HCT116 (cell line): ENCODE data around the gene CAMK2A. TPM values are rescaled to one million over a fixed set of nuclear protein-coding genes. Genes with fewer than 3 reads are reported as not detected.

ENCODE experiments used
- ATAC-seq: fragments of 200-7000 bp; cut with Tn5 transposase; 2 replicates; pipeline ENCODE4 v1.9.1; 2020; ENCODE audit warnings: mild to moderate bottlenecking, moderate library complexity
- BruUV-seq: library from RNA; stranded (reverse); fragments of 400-500 nt; replicated peaks from 2 replicates; lab custom pipeline; 2021; lab: Mats Ljungman, UMichigan
- CTCF ChIA-PET: fragments of 300-600 bp; sonication (Branson Sonifier 250); formaldehyde crosslinking; loops from one replicate; lab custom pipeline; 2021; ENCODE audit warnings: antibody characterized with exemption; lab: Charles Lee
- POLR2A ChIA-PET: fragments of 300-600, 350-600 bp; sonication (Branson Sonifier 250); formaldehyde crosslinking; loops from one replicate; lab custom pipeline; 2021; ENCODE audit warnings: antibody characterized with exemption; lab: Charles Lee
- RAD21 ChIA-PET, 2 experiments: fragments of 300-600 bp; sonication (Branson Sonifier 250); formaldehyde crosslinking; loops; one replicate each; lab custom pipeline; 2023; ENCODE audit warnings: low total read pairs in 2 of 2; ENCODE audit not compliant: uncharacterized antibody in 2 of 2, unreplicated experiment in 2 of 2, low non-redundant PET in 1 of 2; lab: Charles Lee
- DNase-seq: peaks from one replicate; pipeline ENCODE4 v3.0.0-alpha.2; 2010; ENCODE audit warnings: low read depth, low spot score
- H2AFZ ChIP-seq: fragments of 200-600 bp; shearing (Covaris generic), sonication (generic); 2 replicates; pipeline ENCODE4 v1.6.1; 2017; ENCODE audit warnings: low read depth, mixed run types, mixed read lengths, antibody characterized with exemption, low read length; ENCODE audit not compliant: poor library complexity, severe bottlenecking
- H3K27ac ChIP-seq: 2 replicates; pipeline ENCODE4 v1.5.1; 2012; ENCODE audit warnings: low read depth, low read length
- H3K27me3 ChIP-seq: fragments of 200-600 bp; sonication (generic); 2 replicates; pipeline ENCODE4 v1.6.1; 2016; ENCODE audit warnings: mixed run types, low read length, mixed read lengths; ENCODE audit not compliant: insufficient read depth
- H3K36me3 ChIP-seq, 2 experiments: fragments of 200-500 bp in 1 of 2; fragments of 200-600 bp in 1 of 2; sonication (Bioruptor generic) in 1 of 2; sonication (generic) in 1 of 2; 2 replicates each; pipeline versions ENCODE4 v1.5.1 to v1.6.1; 2014 to 2016; ENCODE audit warnings: low read length in 2 of 2, inconsistent platforms in 1 of 2, mixed read lengths in 1 of 2, mixed run types in 1 of 2; ENCODE audit not compliant: insufficient read depth in 2 of 2, control insufficient read depth in 1 of 2
- H3K4me1 ChIP-seq, 2 experiments: fragments of 200-600 bp in 1 of 2; sonication (generic) in 1 of 2; 2 replicates each; pipeline versions ENCODE4 v1.5.1 to v1.6.1; 2012 to 2017; ENCODE audit warnings: low read length in 2 of 2, inconsistent platforms in 1 of 2, mild to moderate bottlenecking in 1 of 2, mixed read lengths in 1 of 2, mixed run types in 1 of 2, moderate library complexity in 1 of 2; ENCODE audit not compliant: insufficient read depth in 2 of 2, control insufficient read depth in 1 of 2
- H3K4me2 ChIP-seq: fragments of 200-600 bp; sonication (generic); 2 replicates; pipeline ENCODE4 v1.6.1; 2017; ENCODE audit warnings: mixed run types, low read length, mixed read lengths
- H3K4me3 ChIP-seq, 2 experiments: fragments of 200-600 bp in 1 of 2; sonication (generic) in 1 of 2; replicated peaks in 1 of 2; 2 replicates each; pipeline ENCODE4 v1.5.1; 2011 to 2016; ENCODE audit warnings: low read length in 2 of 2, control low read depth in 1 of 2, low read depth in 1 of 2, mild to moderate bottlenecking in 1 of 2, mixed read lengths in 1 of 2, mixed run types in 1 of 2
- H3K79me2 ChIP-seq: fragments of 200-600 bp; sonication (generic); 2 replicates; pipeline ENCODE4 v1.6.1; 2017; ENCODE audit warnings: mild to moderate bottlenecking, mixed run types, low read length, moderate library complexity, mixed read lengths; ENCODE audit not compliant: insufficient read depth
- H3K9ac ChIP-seq: fragments of 200-600 bp; sonication (generic); 2 replicates; pipeline ENCODE4 v1.6.1; 2016; ENCODE audit warnings: low read length, mixed read lengths
- H3K9me2 ChIP-seq: fragments of 200-600 bp; sonication (generic), shearing (Covaris generic); 2 replicates; pipeline ENCODE4 v1.6.1; 2017; ENCODE audit warnings: mixed run types, mild to moderate bottlenecking, moderate library complexity; ENCODE audit not compliant: insufficient read depth
- H3K9me3 ChIP-seq, 2 experiments: fragments of 200-500 bp in 1 of 2; fragments of 200-600 bp in 1 of 2; sonication (Bioruptor generic) in 1 of 2; sonication (generic) in 1 of 2; 2 replicates each; pipeline ENCODE4 v1.6.1; 2014 to 2017; ENCODE audit warnings: low read length in 2 of 2, mixed read lengths in 2 of 2, inconsistent platforms in 1 of 2, low read depth in 1 of 2, mild to moderate bottlenecking in 1 of 2, mixed run types in 1 of 2, moderate library complexity in 1 of 2; ENCODE audit not compliant: control insufficient read depth in 1 of 2, insufficient read depth in 1 of 2
- H4K20me1 ChIP-seq: fragments of 200-600 bp; sonication (generic), shearing (Covaris generic); 2 replicates; pipeline ENCODE4 v1.6.1; 2017; ENCODE audit warnings: mixed run types, mild to moderate bottlenecking, moderate library complexity; ENCODE audit not compliant: insufficient read depth
- CBX3 ChIP-seq: IDR thresholded peaks from 2 replicates; pipeline ENCODE4 v1.6.1; 2012; ENCODE audit warnings: low read depth
- CEBPB ChIP-seq: IDR thresholded peaks from 2 replicates; pipeline ENCODE4 v1.6.1; 2012; ENCODE audit warnings: low read depth
- EGR1 ChIP-seq: IDR thresholded peaks from 2 replicates; pipeline ENCODE4 v1.6.1; 2012; ENCODE audit warnings: low read depth
- ELF1 ChIP-seq: IDR thresholded peaks from 2 replicates; pipeline ENCODE4 v1.6.1; 2012; ENCODE audit warnings: low read depth, borderline replicate concordance
- EZH2 ChIP-seq: fragments of 200-600 bp; sonication (generic); IDR thresholded peaks from 2 replicates; pipeline ENCODE4 v1.6.1; 2017; ENCODE audit warnings: antibody characterized with exemption, mixed run types
- FOSL1 ChIP-seq: IDR thresholded peaks from 2 replicates; pipeline ENCODE4 v1.6.1; 2012; ENCODE audit warnings: low read depth
- JUND ChIP-seq: IDR thresholded peaks from 2 replicates; pipeline ENCODE4 v1.6.1; 2012
- POLR2AphosphoS5 ChIP-seq: IDR thresholded peaks from 2 replicates; pipeline ENCODE4 v1.6.1; 2011; ENCODE audit warnings: mild to moderate bottlenecking, low read depth, low read length, moderate library complexity
- RAD21 ChIP-seq: IDR thresholded peaks from 2 replicates; pipeline ENCODE4 v1.6.1; 2012; ENCODE audit warnings: low read depth, mild to moderate bottlenecking
- SIN3A ChIP-seq: IDR thresholded peaks from 2 replicates; pipeline ENCODE4 v1.6.1; 2012; ENCODE audit warnings: low read depth
- SP1 ChIP-seq: IDR thresholded peaks from 2 replicates; pipeline ENCODE4 v1.6.1; 2012; ENCODE audit warnings: low read depth
- SRF ChIP-seq: IDR thresholded peaks from 2 replicates; pipeline ENCODE4 v1.6.1; 2012; ENCODE audit warnings: low read depth
- TCF7L2 ChIP-seq: IDR thresholded peaks from 2 replicates; pipeline ENCODE4 v1.7.0; 2011; ENCODE audit warnings: borderline replicate concordance, inconsistent platforms; ENCODE audit not compliant: insufficient read depth, insufficient read length; ENCODE audit errors: extremely low read depth
- YY1 ChIP-seq: IDR thresholded peaks from 2 replicates; pipeline ENCODE4 v1.6.1; 2011; ENCODE audit warnings: low read length, low read depth, moderate library complexity, mild to moderate bottlenecking; ENCODE audit not compliant: insufficient replicate concordance; ENCODE audit errors: extremely low read depth
- intact Hi-C: fragments of 100-400 bp; cut with micrococcal nuclease; formaldehyde crosslinking; loops from 2 replicates; pipeline ENCODE4 v1.10.0; 2022
- total RNA-seq: library from RNA; stranded (reverse); gene quantifications from one replicate; pipeline ENCODE4 v1.2.1, GENCODE V29; 2021; ENCODE audit not compliant: unreplicated experiment
- TF ChIP-seq, protein P1 (sequence below): IDR thresholded peaks from 2 replicates; pipeline ENCODE4 v1.6.1; 2011; ENCODE audit warnings: mild to moderate bottlenecking, low read length, moderate library complexity; ENCODE audit not compliant: insufficient replicate concordance; ENCODE audit errors: extremely low read depth
- TF ChIP-seq, protein P2 (sequence below): IDR thresholded peaks from 2 replicates; pipeline ENCODE4 v1.6.1; 2012
- TF ChIP-seq, protein P3 (sequence below), 3 experiments: fragments of 200-600 bp in 1 of 3; sonication (generic) in 1 of 3; IDR thresholded peaks in 2 of 3; conservative IDR thresholded peaks in 1 of 3; 2 replicates each; pipeline ENCODE4 v1.5.1; 2012 to 2017; ENCODE audit warnings: low read depth in 2 of 3, low read length in 2 of 3, antibody characterized with exemption in 1 of 3, borderline replicate concordance in 1 of 3, control low read depth in 1 of 3, mild to moderate bottlenecking in 1 of 3, mixed read lengths in 1 of 3, mixed run types in 1 of 3, moderate library complexity in 1 of 3; ENCODE audit not compliant: insufficient read depth in 1 of 3

Gene CAMK2A
- total RNA-seq, 1 experiment from 2014 or later = not detected

DNA sequence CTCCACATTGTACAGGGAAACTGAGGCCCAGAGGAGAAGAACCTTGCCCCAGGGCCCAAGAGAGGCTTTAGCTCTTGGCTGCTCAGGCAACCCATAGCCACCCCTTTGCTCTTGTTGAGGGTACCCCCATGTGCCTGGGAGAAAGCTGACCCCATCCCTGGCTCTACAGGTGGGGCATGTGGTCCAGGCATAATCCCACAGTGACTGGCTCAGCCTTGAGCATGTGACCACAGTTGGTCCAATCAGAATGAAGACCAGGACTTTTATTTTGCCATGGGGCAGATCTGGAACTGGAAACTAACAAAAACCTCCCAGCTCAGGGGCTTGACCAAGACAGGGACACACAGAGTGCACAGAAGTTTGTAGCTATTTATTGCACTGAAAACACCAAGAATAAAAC is 70.4 kb downstream of the CAMK2A start:
- Histone ChIP-seq H3K79me2 (no peaks in the 10 kb centered on the region), H3K27me3 (no peaks in the 10 kb centered on the region), H3K9me2 (no peaks in the 10 kb centered on the region), H3K9ac (no peak overlapping the region), H3K9me3 (no peaks in the 10 kb centered on the region), H3K4me3 (no peak overlapping the region), H3K4me1 (0 out of 4 replicates have a peak, but pooled peaks cover 0 to 2% of the 10 kb centered on the region in 2 experiments)
- RAD21 ChIA-PET = no interaction called here
- BruUV-seq = no TSS peak
- DNase-seq = no peak
- TF ChIP-seq, protein P1, sequence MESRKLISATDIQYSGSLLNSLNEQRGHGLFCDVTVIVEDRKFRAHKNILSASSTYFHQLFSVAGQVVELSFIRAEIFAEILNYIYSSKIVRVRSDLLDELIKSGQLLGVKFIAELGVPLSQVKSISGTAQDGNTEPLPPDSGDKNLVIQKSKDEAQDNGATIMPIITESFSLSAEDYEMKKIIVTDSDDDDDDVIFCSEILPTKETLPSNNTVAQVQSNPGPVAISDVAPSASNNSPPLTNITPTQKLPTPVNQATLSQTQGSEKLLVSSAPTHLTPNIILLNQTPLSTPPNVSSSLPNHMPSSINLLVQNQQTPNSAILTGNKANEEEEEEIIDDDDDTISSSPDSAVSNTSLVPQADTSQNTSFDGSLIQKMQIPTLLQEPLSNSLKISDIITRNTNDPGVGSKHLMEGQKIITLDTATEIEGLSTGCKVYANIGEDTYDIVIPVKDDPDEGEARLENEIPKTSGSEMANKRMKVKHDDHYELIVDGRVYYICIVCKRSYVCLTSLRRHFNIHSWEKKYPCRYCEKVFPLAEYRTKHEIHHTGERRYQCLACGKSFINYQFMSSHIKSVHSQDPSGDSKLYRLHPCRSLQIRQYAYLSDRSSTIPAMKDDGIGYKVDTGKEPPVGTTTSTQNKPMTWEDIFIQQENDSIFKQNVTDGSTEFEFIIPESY = no peak
- TF ChIP-seq POLR2AphosphoS5 (no peak), EZH2 (no peak), EGR1 (no peak), CEBPB (no peak), ELF1 (no peak), FOSL1 (no peak), TCF7L2 (no peak), JUND (no peak), YY1 (no peak), SRF (no peak), RAD21 (no peak), SIN3A (no peak), CBX3 (no peak), SP1 (no peak)
- TF ChIP-seq, protein P2, sequence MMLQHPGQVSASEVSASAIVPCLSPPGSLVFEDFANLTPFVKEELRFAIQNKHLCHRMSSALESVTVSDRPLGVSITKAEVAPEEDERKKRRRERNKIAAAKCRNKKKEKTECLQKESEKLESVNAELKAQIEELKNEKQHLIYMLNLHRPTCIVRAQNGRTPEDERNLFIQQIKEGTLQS = no peak
- TF ChIP-seq, protein P3, sequence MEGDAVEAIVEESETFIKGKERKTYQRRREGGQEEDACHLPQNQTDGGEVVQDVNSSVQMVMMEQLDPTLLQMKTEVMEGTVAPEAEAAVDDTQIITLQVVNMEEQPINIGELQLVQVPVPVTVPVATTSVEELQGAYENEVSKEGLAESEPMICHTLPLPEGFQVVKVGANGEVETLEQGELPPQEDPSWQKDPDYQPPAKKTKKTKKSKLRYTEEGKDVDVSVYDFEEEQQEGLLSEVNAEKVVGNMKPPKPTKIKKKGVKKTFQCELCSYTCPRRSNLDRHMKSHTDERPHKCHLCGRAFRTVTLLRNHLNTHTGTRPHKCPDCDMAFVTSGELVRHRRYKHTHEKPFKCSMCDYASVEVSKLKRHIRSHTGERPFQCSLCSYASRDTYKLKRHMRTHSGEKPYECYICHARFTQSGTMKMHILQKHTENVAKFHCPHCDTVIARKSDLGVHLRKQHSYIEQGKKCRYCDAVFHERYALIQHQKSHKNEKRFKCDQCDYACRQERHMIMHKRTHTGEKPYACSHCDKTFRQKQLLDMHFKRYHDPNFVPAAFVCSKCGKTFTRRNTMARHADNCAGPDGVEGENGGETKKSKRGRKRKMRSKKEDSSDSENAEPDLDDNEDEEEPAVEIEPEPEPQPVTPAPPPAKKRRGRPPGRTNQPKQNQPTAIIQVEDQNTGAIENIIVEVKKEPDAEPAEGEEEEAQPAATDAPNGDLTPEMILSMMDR (IDR thresholded peaks at IDR 0.05 in 2 of 3, conservative IDR thresholded peaks at IDR 0.05 in 1 of 3; ENCODE audit: borderline replicate concordance in 1 of 3, insufficient read depth in 1 of 3, low read depth in 2 of 3, low read length in 2 of 3) = no peak
- TF ChIP-seq, all 23 proteins: peak for 0
- Histone ChIP-seq H2AFZ (no peak overlapping the region), H4K20me1 (no peaks in the 10 kb centered on the region), H3K36me3 (no peaks in the 10 kb centered on the region), H3K27ac (no peak overlapping the region), H3K4me2 (no peak overlapping the region)
- ChIA-PET POLR2A (no interaction called here), CTCF (interaction anchor here (0.5 to 1.7 kb wide), 5 partner anchors 9 to 385 kb away, joined by 3 to 6 read pairs (median 5); no protein-coding TSS in a partner anchor)
- ATAC-seq = no peak
- intact Hi-C loops = loop anchor here (2.0 to 10.0 kb wide), 5 partner anchors 174 to 582 kb away; partner anchors contain the start of genes HMGXB3 and TIGD6
